ENCODE measurements around the gene THAP4.
"Not testable (repeated sequence)": the region's sequence is repeated elsewhere in the genome, so short reads cannot be mapped to it uniquely, and the experiment has no call there.

THAP4 gene

DNA sequence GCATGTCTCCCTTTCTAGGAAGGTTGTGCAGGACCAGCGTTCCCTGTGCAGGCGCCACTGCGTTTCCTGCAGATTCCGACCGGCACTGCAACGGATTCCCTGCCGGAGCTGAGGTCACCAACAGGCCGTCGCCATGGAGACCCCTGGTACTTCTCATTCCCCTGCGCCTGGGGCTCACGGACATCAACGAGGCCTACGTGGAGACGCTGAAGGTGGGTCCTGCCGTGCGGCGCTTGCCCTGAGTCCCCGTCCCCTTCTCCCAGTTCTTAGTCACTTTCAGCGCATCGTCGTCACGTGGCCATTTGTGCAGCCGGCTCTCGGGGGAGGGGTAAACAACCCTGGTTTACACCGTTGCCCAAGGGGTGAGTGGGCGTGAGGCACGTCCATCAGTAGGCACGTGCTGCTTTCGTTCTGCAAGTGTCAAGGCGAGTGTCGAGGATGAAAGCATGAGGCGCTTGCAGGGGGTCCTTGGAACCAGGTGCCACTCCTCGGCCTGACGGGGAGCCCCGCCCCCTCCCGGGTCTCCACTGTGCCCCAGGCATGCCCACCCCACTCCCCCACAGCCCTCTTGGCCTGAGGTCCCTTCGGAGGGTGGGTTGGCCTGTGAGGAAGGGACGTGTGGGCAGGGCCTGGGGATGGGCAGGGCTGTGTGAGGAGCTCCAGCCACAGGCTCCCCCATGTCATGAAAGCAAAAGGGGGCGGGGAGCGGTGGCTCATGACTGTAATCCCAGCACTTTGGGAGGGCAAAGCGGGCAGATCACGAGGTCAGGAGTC lies 29.9 kb upstream of the THAP4 start:
- no peak for DNase-seq (ENCODE audit: low read depth, low spot score)

DNA sequence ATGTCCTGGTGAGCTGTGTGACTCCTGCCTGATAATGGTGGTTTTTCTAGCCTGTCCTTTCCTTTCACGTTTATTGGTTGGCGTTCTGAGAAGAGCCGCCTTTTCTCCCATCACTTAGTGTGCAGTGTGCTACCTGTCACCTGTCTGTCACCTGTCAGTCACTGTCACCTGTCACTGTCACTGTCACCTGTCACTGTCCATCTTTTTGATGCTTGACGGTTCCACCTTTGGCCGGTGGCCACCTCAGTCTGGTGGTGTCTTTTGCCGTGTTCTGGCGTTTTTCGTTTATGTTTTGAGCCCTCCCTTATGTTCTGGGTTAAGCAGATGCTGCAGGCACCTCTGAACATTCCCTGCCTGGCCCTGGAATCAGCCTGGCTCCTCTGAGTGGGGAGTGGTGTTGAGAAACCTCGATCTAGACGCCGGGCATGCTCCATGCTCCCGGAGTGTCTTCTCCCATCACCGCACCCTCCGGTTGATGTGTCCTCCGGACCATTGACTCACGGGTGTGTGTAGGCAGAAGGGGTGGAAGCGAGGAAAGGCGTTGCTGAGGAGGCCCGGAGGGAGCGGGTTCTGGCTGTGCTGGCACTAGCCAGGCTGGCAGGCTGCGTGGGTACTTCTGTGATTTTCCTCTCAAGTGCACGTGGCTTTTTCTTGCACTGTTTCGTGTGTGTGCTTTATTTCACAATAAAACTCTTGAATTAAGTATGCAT lies 28.9 kb upstream of the THAP4 start:
- no peak for DNase-seq (ENCODE audit: low read depth, low spot score)

DNA sequence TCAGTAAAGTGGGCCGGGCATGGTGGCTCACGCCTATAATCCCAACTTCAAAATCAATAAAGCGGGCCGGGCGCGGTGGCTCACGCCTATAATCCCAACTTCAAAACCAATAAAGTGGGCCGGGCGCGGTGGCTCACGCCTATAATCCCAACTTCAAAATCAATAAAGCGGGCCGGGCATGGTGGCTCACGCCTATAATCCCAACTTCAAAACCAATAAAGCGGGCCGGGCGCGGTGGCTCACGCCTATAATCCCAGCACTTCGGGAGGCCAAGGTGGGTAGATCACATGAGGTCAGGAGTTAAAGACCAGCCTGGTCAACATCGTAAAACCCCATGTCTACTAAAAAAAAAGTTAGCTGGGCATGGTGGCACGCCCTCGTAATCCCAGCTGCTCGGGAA lies 25.8 kb upstream of the THAP4 start:
- not testable (repeated sequence) for DNase-seq (ENCODE audit: low read depth, low spot score)

- DNase-seq (ENCODE audit: low read depth, low spot score), result no peak
These were observed 23.7 kb upstream of the THAP4 start for GRCh38 chr2:241660593-241661213.

GRCh38 chr2:241659150-241659739 lies 22.3 kb upstream of the THAP4 start:
- DNase-seq (ENCODE audit: low read depth, low spot score), result peak; percentile 51

DNA sequence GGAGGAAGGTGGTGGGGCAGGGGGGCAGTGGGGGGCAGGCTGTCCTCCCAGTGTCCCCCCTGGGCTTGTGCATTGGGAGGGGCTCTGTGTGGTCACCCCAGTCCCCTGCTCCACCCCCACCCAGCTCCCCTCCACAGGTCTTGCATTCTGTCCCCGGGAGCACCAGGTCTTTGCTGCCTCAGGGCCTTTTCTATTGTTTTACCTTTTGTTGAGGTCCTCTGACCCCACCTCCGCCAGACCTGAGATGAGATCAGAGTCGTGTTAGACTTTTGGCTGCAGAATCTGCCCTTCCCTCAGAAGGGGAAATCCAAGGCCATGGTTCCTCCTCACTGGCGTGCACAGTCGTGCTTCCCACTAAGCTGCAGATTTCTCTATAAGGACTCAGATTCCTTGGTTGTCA lies 21.3 kb upstream of the THAP4 start:
- no peak for DNase-seq (ENCODE audit: low read depth, low spot score)

DNA sequence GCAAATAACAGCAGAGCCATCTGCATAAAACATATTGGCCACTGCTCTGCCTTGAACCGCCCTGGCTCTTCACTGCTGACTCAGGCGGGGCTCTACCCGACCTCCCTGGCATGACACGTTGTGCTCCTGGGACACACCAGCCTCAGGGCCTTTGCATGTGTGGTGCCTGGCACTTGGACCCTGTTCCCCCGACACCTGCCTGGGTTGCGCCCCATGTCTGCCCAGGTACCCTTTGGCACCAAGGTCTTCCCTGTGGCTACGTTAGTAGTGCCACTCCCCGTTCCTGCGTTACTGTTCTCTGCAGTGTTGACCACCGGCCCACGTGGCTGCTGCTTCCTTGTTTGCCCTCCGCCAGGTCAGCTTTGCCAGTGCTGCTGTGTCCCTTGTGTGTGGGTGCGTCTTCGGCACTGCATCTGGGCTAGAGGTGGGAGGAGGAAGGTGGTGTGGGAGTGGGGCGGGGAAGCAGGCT lies 20.9 kb upstream of the THAP4 start:
- DNase-seq (ENCODE audit: low read depth, low spot score), result no peak

DNA sequence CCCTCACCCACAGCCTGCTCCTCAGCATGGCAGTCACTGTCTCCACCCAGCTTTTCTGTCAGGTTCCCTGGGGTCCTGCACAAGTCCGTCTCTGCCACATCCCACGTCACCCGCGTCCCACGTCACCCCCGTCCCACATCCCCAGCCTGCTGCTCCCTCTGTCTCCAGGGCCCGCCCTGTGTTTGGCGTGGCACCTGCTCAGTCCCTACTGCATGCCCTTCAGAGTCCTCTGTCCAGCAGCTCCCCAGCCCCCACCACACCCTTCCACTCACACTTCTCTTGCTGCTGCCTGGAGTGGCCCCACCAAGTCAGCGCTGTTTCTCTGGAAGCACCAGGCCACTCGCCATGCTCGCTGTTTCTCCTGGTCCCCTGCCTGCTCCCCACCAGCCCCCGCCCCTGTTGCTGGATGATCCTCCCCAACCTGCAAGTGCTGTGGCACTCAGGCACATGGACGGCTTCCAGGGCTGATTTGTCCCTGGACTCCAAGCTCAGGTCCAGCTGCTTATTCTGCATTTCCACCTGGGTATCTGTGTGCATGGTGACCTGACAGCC lies 19.3 kb upstream of the THAP4 start:
- no peak for DNase-seq (ENCODE audit: low read depth, low spot score)

DNA sequence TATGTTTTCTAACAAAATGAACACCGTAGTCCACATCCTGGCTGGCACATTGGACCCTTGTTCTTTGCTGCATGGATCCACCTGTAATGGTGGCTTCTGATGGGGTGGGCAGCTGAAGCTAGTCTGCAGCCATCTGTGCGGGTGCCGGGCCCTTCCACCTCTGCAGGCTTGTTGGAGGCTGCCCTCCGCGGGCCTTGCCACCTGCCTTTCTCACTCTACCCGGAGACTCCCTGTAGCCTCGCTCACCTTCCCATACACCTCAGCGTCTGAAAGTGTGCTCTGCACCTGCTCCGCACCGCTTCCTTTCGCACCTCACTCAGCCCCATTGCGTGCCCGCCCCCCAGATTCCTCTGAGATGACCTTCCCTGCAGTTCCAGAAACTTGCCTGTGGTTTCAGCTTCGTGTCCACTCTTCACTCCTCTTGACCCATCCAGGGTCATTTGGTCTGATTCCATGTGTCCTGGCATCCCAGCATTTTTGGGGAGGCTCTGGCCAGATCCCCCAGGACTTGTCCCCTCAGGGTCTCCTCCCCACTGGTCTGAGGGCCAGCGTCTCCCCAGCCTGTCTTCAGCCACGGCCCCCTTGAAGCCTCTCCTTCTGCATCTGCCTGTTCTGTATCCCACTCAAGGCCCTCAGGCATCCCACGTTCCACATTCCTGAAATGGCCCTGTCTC lies 18.7 kb upstream of the THAP4 start:
- no peak for DNase-seq (ENCODE audit: low read depth, low spot score)

DNA sequence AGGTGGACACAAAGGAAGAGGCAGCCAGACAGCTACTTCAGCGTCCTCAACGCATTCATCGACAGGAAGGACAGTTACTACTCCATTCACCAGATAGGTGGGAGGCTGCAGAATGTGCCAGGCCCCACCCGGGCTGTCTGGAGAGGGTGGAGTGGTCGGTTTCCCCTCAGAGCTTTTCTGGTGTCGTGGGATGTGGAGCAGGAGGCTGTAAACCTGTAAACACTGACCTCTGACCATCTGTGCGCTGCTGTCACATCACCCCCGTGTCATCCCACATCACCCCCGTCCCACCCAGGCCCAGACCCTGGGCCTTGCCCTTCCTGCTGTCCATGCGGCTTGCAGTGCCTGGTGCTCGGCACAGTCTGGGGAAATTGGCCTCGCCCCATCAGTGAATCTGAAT lies 17.6 kb upstream of the THAP4 start:
- no peak for DNase-seq (ENCODE audit: low read depth, low spot score)

DNA sequence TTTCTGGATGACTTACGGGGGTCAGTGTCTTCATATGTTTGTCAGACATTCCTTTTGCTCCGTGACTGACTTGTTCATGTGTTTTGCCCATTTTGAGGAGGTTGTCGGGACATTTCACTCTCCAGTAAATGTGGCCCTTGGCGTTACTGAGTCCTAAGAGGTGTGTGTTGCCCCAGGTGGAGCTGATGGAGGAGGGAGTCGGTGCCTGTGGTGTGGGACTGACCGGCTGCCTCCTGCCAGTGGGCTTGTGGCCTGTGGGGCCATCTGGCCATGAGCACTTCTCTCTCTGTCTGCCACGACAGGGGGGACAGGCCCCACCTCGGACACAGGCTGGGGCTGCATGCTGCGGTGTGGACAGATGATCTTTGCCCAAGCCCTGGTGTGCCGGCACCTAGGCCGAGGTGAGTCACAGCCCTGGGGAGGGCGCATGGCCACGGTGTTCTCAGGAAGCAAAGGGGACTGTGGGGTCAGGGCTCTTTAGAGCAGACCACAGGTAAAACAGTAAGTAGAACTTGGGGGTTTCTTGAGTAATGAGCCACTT lies 16.3 kb upstream of the THAP4 start:
- no peak for DNase-seq (ENCODE audit: low read depth, low spot score)

GRCh38 chr2:241652722-241653121 lies 15.8 kb upstream of the THAP4 start:
- DNase-seq (ENCODE audit: low read depth, low spot score), result no peak

- DNase-seq (ENCODE audit: low read depth, low spot score), result no peak
These were observed 15.2 kb upstream of the THAP4 start for GRCh38 chr2:241652142-241652541.

- DNase-seq (ENCODE audit: low read depth, low spot score), result no peak
These were observed 13.0 kb upstream of the THAP4 start for GRCh38 chr2:241649927-241650326.

DNA sequence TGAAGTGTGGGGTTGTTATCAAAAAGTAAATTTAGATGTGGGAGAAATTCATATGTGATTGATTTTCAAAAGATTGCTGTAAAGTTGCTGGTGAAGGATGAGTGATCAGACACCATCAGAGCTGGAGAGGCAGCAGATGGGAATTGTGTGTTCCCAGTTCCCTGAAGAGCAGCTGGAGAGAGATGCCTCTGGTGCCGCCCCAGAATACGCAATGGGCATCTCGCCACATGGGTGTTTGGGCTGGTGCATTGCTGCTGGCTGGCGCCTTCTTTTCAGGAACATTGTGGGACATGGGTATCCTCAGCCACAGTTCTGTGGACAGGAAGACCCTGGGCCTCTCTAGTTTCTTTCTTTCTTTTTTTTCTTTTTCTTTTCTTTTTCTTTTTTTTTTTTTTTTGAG lies 12.4 kb upstream of the THAP4 start:
- DNase-seq (ENCODE audit: low read depth, low spot score), result no peak

GRCh38 chr2:241648453-241648852 lies 11.5 kb upstream of the THAP4 start:
- no peak for DNase-seq (ENCODE audit: low read depth, low spot score)

DNA sequence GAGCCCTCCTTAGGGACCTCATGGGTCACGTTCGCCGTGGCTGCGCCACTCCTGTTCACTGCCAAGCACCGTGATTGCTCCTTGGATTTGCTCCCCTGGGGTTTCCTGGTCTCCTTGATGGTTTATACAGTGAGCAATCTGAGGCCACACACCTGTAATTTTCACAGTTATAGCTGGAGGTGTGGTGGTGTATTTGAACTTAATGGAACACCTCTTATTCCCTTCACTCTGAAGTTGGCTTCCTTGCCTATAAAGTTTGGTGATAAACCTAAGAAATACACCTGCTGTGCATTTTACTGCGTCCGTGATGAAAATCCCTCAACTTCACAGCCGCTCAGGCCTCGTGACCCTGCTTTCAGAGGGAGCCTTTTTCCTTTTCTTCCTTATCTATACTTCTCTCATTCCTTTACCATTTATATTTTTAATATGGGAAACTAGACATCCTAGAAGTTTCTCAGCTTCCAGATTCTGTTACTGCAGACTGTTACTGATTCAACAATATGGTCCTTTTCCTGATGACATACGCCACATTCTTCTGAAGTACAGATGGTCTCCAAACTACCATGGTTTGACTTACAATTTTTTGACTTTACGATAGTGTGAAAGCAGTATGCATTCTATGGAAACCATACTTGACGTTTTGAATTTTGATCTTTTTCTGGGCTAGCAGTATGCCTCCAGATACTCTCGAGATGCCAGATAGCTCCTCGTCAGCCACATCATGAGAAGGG lies 9.1 kb upstream of the THAP4 start:
- DNase-seq (ENCODE audit: low read depth, low spot score), result no peak

GRCh38 chr2:241645056-241645914 lies 8.3 kb upstream of the THAP4 start:
- no peak for DNase-seq (ENCODE audit: low read depth, low spot score)

DNA sequence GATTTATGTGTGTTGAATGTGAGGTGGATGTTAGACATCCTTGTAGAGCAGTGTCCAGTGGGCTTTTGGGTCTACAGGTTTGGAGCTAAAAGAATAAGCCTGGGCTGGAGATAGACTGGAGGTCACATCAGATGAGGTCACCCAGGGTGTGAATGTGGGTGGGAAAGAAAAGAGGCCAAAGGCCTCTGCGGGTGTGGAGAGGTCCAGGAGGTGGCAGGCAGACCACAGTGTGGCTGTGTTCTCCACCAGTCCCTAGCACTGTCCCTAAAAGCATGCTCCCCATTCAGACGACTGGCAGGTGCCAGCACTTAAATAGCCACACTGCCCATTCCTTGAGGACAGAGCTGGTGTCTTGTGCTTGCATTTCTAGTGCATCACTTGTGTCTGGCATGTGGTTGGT lies 4.7 kb upstream of the THAP4 start:
- no peak for DNase-seq (ENCODE audit: low read depth, low spot score)
